K562 (cell line): Measurements from ENCODE around the gene CORO6. TPM values are rescaled to one million over a fixed set of nuclear protein-coding genes. Genes with fewer than 3 reads are reported as not detected.

Experiments
- CBX8 ChIP-seq: fragments of 200-600 bp; sonication (generic); IDR thresholded peaks from 2 replicates; pipeline ENCODE4 v1.6.1; 2012; ENCODE audit warnings: borderline replicate concordance, mixed run types, low read depth, mild to moderate bottlenecking, moderate library complexity, mixed read lengths, low read length, control low read depth, inconsistent platforms; ENCODE audit not compliant: poor library complexity, severe bottlenecking; ENCODE audit errors: extremely low read depth
- CC2D1A ChIP-seq: fragments of 450-650 bp; IDR thresholded peaks from 2 replicates; pipeline ENCODE4 v1.6.1; 2017; ENCODE audit warnings: mild to moderate bottlenecking
- DDX20 ChIP-seq: fragments of 450-650 bp; IDR thresholded peaks from 2 replicates; pipeline ENCODE4 v1.6.1; 2016; ENCODE audit warnings: missing genetic modification characterization, low read depth, mild to moderate bottlenecking, missing compliant biosample characterization, moderate library complexity
- EGR1 ChIP-seq: fragments of 450-650 bp; conservative IDR thresholded peaks from 2 replicates; pipeline ENCODE4 v1.6.1; 2017; ENCODE audit warnings: mild to moderate bottlenecking
- GATAD2B ChIP-seq: fragments of 450-650 bp; IDR thresholded peaks from 2 replicates; pipeline ENCODE4 v1.6.1; 2017; ENCODE audit warnings: mild to moderate bottlenecking, borderline replicate concordance
- L3MBTL2 ChIP-seq: fragments of 450-650 bp; IDR thresholded peaks from 2 replicates; pipeline ENCODE4 v1.6.1; 2016; ENCODE audit warnings: mild to moderate bottlenecking, moderate library complexity
- MXD1 ChIP-seq: fragments of 250-450 bp; sonication (Bioruptor Pico); IDR thresholded peaks from 2 replicates; pipeline ENCODE4 v1.8.0; 2021; ENCODE audit warnings: borderline replicate concordance, mild to moderate bottlenecking, moderate library complexity; ENCODE audit not compliant: poor library complexity, severe bottlenecking
- MYC ChIP-seq, 2 experiments: fragments of 250-450 bp in 1 of 2; sonication (Bioruptor Pico) in 1 of 2; IDR thresholded peaks; 2 replicates each; pipeline versions ENCODE4 v1.5.1 to v1.6.1; 2012 to 2021; ENCODE audit warnings: low read depth in 2 of 2, borderline replicate concordance in 1 of 2, improper control_type of control experiment in 1 of 2, low read length in 1 of 2, mild to moderate bottlenecking in 1 of 2, moderate library complexity in 1 of 2
- POLR2G ChIP-seq: fragments of 200-400 bp; formaldehyde crosslinking; IDR thresholded peaks from 2 replicates; pipeline ENCODE4 v1.6.1; 2017; ENCODE audit warnings: low read depth, mild to moderate bottlenecking, antibody characterized with exemption, low read length, moderate library complexity
- ZBTB33 ChIP-seq: sonication (generic); formaldehyde crosslinking; IDR thresholded peaks from 2 replicates; pipeline ENCODE4 v1.8.1; 2023; ENCODE audit warnings: mild to moderate bottlenecking, missing genetic modification reagents
- ZFP1 ChIP-seq: fragments of 450-650 bp; formaldehyde crosslinking; IDR thresholded peaks from 2 replicates; pipeline ENCODE4 v1.4.0; 2020; ENCODE audit warnings: mild to moderate bottlenecking, mixed read lengths
- ZNF444 ChIP-seq: fragments of 250-450 bp; sonication (Bioruptor Pico); IDR thresholded peaks from 2 replicates; pipeline ENCODE4 v1.4.0; 2020; ENCODE audit warnings: mild to moderate bottlenecking, moderate library complexity
- polyA plus RNA-seq, 8 experiments: library from polyadenylated mRNA; depleted of rRNA in 4 of 8; stranded (reverse) in 5 of 8; unstranded in 3 of 8; fragments of >200 nt; fragmentation: Nextera tagmentation in 2 of 8; fragmentation: Illumina TruSeq in 1 of 8; extraction: Ambion mirVana in 2 of 8; extraction: Trizol in 1 of 8; gene quantifications; 2 replicates each; pipeline versions ENCODE4 v1.2.1 to v1.2.3, GENCODE V29; 2011 to 2014; ENCODE audit warnings: inconsistent platforms in 1 of 8, missing spikeins in 1 of 8
- total RNA-seq, 7 experiments: library from RNA; depleted of rRNA in 6 of 7; stranded (reverse); fragments of >200 nt in 6 of 7; fragmentation: Illumina TruSeq in 2 of 7; extraction: Trizol in 2 of 7; gene quantifications; 2 replicates each; pipeline versions ENCODE4 v1.2.1 to v1.2.3, GENCODE V29; 2011 to 2021; ENCODE audit warnings: low replicate concordance in 1 of 7
- TF ChIP-seq, protein P1 (sequence below): fragments of 450-650 bp; IDR thresholded peaks from 2 replicates; pipeline ENCODE4 v1.6.1; 2017; ENCODE audit warnings: antibody characterized with exemption, mild to moderate bottlenecking
- TF ChIP-seq, protein P2 (sequence below), 2 experiments: IDR thresholded peaks; 2 replicates each; pipeline ENCODE4 v1.6.1; 2011; ENCODE audit warnings: borderline replicate concordance in 1 of 2, control low read depth in 1 of 2, low read depth in 1 of 2, low read length in 1 of 2, mild to moderate bottlenecking in 1 of 2, mixed read lengths in 1 of 2, moderate library complexity in 1 of 2; ENCODE audit not compliant: insufficient read depth in 1 of 2, insufficient read length in 1 of 2, poor library complexity in 1 of 2, severe bottlenecking in 1 of 2; ENCODE audit errors: extremely low read depth in 1 of 2

CORO6 gene
- total and polyA plus RNA-seq, 9 of the 15 experiments (the other 6 are each of a cell fraction or from before 2014, with no cell fraction given) = 0.04 to 11.9 (median 2.4) TPM

DNA sequence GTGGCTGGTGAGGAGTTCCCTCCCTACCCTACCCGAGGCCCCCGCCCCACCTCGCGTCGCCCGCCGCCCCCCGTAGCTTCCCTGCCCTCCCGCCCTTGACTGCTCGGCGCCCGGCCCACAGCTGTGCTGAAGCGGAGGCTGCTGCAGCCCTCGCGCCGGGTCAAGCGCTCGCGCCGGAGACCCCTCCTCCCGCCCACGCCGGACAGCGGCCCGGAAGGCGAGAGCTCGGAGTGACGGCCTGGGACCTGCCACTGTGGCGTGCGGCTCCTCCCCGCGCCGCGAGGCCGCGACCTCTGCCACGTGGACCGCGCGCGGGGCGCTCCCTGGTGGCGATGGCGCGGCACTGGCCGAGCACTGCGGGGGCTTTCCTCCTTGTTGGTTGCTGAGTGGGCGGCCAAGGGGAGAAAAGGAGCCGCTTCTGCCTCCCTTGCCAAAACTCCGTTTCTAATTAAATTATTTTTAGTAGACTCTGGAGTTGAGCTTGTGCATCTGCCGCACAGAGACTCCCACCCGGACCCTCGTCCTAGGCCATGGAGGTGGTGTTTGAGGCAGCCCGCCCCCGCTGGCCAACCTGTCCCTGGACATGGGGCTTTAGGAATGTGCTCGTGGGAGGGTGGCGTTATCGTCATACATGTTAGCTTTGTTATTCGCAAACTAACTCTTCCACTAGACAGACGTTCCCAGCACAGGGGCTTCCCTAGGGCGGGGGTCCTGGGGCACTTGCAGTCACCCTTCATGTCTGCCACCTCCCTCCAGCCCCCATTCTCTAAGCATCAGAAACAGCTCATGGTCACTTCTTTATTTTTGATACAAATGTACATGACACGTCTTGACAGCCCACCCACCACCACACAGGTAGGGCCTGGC is 49.8 kb downstream of the CORO6 start (continued):
- TF ChIP-seq L3MBTL2 = peak; percentile 84
- TF ChIP-seq, protein P1, sequence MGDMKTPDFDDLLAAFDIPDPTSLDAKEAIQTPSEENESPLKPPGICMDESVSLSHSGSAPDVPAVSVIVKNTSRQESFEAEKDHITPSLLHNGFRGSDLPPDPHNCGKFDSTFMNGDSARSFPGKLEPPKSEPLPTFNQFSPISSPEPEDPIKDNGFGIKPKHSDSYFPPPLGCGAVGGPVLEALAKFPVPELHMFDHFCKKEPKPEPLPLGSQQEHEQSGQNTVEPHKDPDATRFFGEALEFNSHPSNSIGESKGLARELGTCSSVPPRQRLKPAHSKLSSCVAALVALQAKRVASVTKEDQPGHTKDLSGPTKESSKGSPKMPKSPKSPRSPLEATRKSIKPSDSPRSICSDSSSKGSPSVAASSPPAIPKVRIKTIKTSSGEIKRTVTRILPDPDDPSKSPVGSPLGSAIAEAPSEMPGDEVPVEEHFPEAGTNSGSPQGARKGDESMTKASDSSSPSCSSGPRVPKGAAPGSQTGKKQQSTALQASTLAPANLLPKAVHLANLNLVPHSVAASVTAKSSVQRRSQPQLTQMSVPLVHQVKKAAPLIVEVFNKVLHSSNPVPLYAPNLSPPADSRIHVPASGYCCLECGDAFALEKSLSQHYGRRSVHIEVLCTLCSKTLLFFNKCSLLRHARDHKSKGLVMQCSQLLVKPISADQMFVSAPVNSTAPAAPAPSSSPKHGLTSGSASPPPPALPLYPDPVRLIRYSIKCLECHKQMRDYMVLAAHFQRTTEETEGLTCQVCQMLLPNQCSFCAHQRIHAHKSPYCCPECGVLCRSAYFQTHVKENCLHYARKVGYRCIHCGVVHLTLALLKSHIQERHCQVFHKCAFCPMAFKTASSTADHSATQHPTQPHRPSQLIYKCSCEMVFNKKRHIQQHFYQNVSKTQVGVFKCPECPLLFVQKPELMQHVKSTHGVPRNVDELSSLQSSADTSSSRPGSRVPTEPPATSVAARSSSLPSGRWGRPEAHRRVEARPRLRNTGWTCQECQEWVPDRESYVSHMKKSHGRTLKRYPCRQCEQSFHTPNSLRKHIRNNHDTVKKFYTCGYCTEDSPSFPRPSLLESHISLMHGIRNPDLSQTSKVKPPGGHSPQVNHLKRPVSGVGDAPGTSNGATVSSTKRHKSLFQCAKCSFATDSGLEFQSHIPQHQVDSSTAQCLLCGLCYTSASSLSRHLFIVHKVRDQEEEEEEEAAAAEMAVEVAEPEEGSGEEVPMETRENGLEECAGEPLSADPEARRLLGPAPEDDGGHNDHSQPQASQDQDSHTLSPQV = 0 out of 2 replicates have a peak, but pooled peaks have one; percentile 64
- TF ChIP-seq DDX20 = no peak
- TF ChIP-seq CBX8 = no peak
- no peak for TF ChIP-seq ZNF444 (CRISPR knock-in tag)
- TF ChIP-seq EGR1 = peak; percentile 70
- peak; percentile 99 for TF ChIP-seq ZBTB33 (CRISPR knock-in tag)
- TF ChIP-seq MXD1 (CRISPR knock-in tag) = peak; percentile 13
- TF ChIP-seq, protein P2, sequence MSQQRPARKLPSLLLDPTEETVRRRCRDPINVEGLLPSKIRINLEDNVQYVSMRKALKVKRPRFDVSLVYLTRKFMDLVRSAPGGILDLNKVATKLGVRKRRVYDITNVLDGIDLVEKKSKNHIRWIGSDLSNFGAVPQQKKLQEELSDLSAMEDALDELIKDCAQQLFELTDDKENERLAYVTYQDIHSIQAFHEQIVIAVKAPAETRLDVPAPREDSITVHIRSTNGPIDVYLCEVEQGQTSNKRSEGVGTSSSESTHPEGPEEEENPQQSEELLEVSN (IDR thresholded peaks at IDR 0.05; ENCODE audit: borderline replicate concordance in 1 of 2, extremely low read depth in 1 of 2, insufficient read depth in 1 of 2, insufficient read length in 1 of 2, low read depth in 1 of 2, low read length in 1 of 2, poor library complexity in 1 of 2, severe bottlenecking in 1 of 2) = peak; percentile 83 to 85
- TF ChIP-seq MYC (IDR thresholded peaks at IDR 0.05; ENCODE audit: low read depth, low read length) = peak; percentile 92
- TF ChIP-seq MYC (CRISPR knock-in tag; IDR thresholded peaks at IDR 0.05; ENCODE audit: borderline replicate concordance, low read depth) = no peak
- peak; percentile 46; the same call in 1 of the 2 replicates for TF ChIP-seq GATAD2B
- no peak for TF ChIP-seq CC2D1A
- TF ChIP-seq ZFP1 (CRISPR knock-in tag) = no peak
- peak; percentile 60; the same call in 1 of the 2 replicates for TF ChIP-seq POLR2G
